Stimulated activated CD8-positive, alpha-beta memory T cell treated with anti-CD3 and anti-CD28 coated beads, Interleukin-12 subunit alpha, Interleukin-12 subunit beta, amount 100 ng/mL, for 4 hours (primary cell): ENCODE measurements around the gene PDE7B.
"Not testable (repeated sequence)": the region's sequence is repeated elsewhere in the genome, so short reads cannot be mapped to it uniquely, and the experiment has no call there.

ENCODE experiments used
- DNase-seq: peaks from one replicate; pipeline ENCODE4 v3.0.0-alpha.2; 2020; ENCODE audit warnings: low read depth

The PDE7B gene

GRCh38 chr6:136076496-136076895, 225.0 kb downstream of the PDE7B start:
- DNase-seq = no peak

- DNase-seq = no peak
These were observed 226.5 kb downstream of the PDE7B start for GRCh38 chr6:136077834-136078576.

GRCh38 chr6:136079701-136080565, 228.4 kb downstream of the PDE7B start:
- DNase-seq = no peak

GRCh38 chr6:136083540-136083939, 232.0 kb downstream of the PDE7B start:
- no peak for DNase-seq

- no peak for DNase-seq
These were observed 232.9 kb downstream of the PDE7B start for GRCh38 chr6:136084403-136084802.

GRCh38 chr6:136085370-136086115, 234.0 kb downstream of the PDE7B start:
- DNase-seq = no peak

- no peak for DNase-seq
These were observed 235.2 kb downstream of the PDE7B start for GRCh38 chr6:136086686-136087085.

GRCh38 chr6:136087986-136088385, 236.5 kb downstream of the PDE7B start:
- no peak for DNase-seq

GRCh38 chr6:136088693-136089092, 237.2 kb downstream of the PDE7B start:
- DNase-seq = no peak

GRCh38 chr6:136089876-136090275, 238.4 kb downstream of the PDE7B start:
- no peak for DNase-seq

- no peak for DNase-seq
These were observed 239.4 kb downstream of the PDE7B start for GRCh38 chr6:136090929-136091328.

GRCh38 chr6:136092897-136093296, 241.4 kb downstream of the PDE7B start:
- DNase-seq = no peak

GRCh38 chr6:136093835-136094234, 242.3 kb downstream of the PDE7B start:
- no peak for DNase-seq

GRCh38 chr6:136094812-136095211, 243.3 kb downstream of the PDE7B start:
- DNase-seq = no peak

GRCh38 chr6:136095986-136096385, 244.5 kb downstream of the PDE7B start:
- DNase-seq = no peak

- no peak for DNase-seq
These were observed 251.6 kb downstream of the PDE7B start for GRCh38 chr6:136102991-136103688.

- no peak for DNase-seq
These were observed 252.3 kb downstream of the PDE7B start for GRCh38 chr6:136103763-136104311.

GRCh38 chr6:136104556-136104955, 253.1 kb downstream of the PDE7B start:
- DNase-seq = no peak

GRCh38 chr6:136105797-136106196, 254.3 kb downstream of the PDE7B start:
- DNase-seq = not testable (repeated sequence)

- DNase-seq = no peak
These were observed 257.0 kb downstream of the PDE7B start for GRCh38 chr6:136108361-136108945.

GRCh38 chr6:136111831-136112230, 260.3 kb downstream of the PDE7B start:
- no peak for DNase-seq
